ENCODE data around the gene TRAPPC2L. TPM values are rescaled to one million over a fixed set of nuclear protein-coding genes. Genes with fewer than 3 reads are reported as not detected.
A peak's percentile ranks its signal among the peaks of the same experiment; 100 is the strongest.

The TRAPPC2L gene
- total RNA-seq, 1 donor from 2014 or later: 59.1 TPM

GRCh38 chr16:88835383-88835782 is 21.5 kb upstream of the TRAPPC2L start:
- peak; percentile 12 for DNase-seq (ENCODE audit: low read depth)
- no peak overlapping the region for H3K4me2 ChIP-seq (ENCODE audit: low read length)
- TF ChIP-seq EZH2 (IDR thresholded peaks at IDR 0.05; ENCODE audit: insufficient read depth, low read length): no peak
- TF ChIP-seq CTCF (IDR thresholded peaks at IDR 0.05; ENCODE audit: insufficient read depth, low read depth, low read length): no peak
- no peaks in the 10 kb centered on the region for H3K4me1 ChIP-seq (ENCODE audit: insufficient read depth, low read length)
- FAIRE-seq: no peak
- no peak overlapping the region for H2AFZ ChIP-seq (ENCODE audit: low read depth, low read length)
- no peaks in the 10 kb centered on the region for H3K27me3 Mint-ChIP-seq (ENCODE audit: low read depth, unreplicated experiment)
- H3K27ac Mint-ChIP-seq (ENCODE audit: unreplicated experiment): no peak overlapping the region
- no peak overlapping the region for H3K9ac ChIP-seq (ENCODE audit: low read length)
- H3K36me3 ChIP-seq (ENCODE audit: insufficient read depth, low read length): no peaks in the 10 kb centered on the region
- H3K27ac ChIP-seq (ENCODE audit: low read depth, low read length): no peak overlapping the region
- H3K4me1 Mint-ChIP-seq (ENCODE audit: low read depth, unreplicated experiment): no peaks in the 10 kb centered on the region
- H3K9me3 Mint-ChIP-seq (ENCODE audit: unreplicated experiment): no peaks in the 10 kb centered on the region
- H3K27me3 ChIP-seq (ENCODE audit: insufficient read depth, low read length): no peaks in the 10 kb centered on the region
- H4K20me1 ChIP-seq (ENCODE audit: insufficient read depth, low read length): no peaks in the 10 kb centered on the region
- no peak overlapping the region for H3K4me3 ChIP-seq (ENCODE audit: insufficient read depth, low read depth, low read length)
- no peaks in the 10 kb centered on the region for H3K79me2 ChIP-seq (ENCODE audit: insufficient read depth, low read length)
- H3K36me3 Mint-ChIP-seq (ENCODE audit: low read depth, unreplicated experiment): peaks cover 13% of the 10 kb centered on the region
- no peaks in the 10 kb centered on the region for H3K9me3 ChIP-seq (ENCODE audit: insufficient read depth, low read depth, low read length)
- H3K4me3 Mint-ChIP-seq (ENCODE audit: unreplicated experiment): no peak overlapping the region

DNA sequence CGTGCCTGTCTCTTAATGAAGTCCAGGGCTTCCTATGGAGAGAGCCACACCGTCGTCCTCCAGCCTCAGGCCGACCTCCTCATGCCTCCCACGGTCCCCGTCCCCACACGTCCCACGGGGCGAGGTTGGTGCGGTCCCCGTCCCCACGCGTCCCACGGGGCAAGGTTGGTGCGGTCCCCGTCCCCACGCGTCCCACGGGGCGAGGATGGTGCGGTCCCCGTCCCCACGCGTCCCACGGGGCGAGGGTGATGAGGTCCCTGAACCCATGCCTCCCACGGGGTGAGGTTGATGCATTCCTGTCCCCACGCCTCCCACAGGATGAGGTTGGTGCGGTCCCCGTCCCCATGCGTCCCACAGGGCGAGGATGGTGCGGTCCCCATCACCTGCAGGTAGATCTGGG is 21.1 kb upstream of the TRAPPC2L start:
- Histone ChIP-seq H2AFZ (ENCODE audit: low read depth, low read length) (no peak overlapping the region), H3K27me3 (ENCODE audit: insufficient read depth, low read length) (no peaks in the 10 kb centered on the region), H3K4me2 (ENCODE audit: low read length) (no peak overlapping the region), H3K9ac (ENCODE audit: low read length) (no peak overlapping the region), H3K27ac (ENCODE audit: low read depth, low read length) (no peak overlapping the region), H3K79me2 (ENCODE audit: insufficient read depth, low read length) (no peaks in the 10 kb centered on the region), H3K4me3 (ENCODE audit: insufficient read depth, low read depth, low read length) (no peak overlapping the region), H3K4me1 (ENCODE audit: insufficient read depth, low read length) (no peaks in the 10 kb centered on the region), H3K9me3 (ENCODE audit: insufficient read depth, low read depth, low read length) (no peaks in the 10 kb centered on the region), H4K20me1 (ENCODE audit: insufficient read depth, low read length) (no peaks in the 10 kb centered on the region), H3K36me3 (ENCODE audit: insufficient read depth, low read length) (no peaks in the 10 kb centered on the region)
- Mint-ChIP-seq H3K27ac (ENCODE audit: unreplicated experiment) (no peak overlapping the region), H3K27me3 (ENCODE audit: low read depth, unreplicated experiment) (no peaks in the 10 kb centered on the region), H3K36me3 (ENCODE audit: low read depth, unreplicated experiment) (peaks cover 14% of the 10 kb centered on the region), H3K4me3 (ENCODE audit: unreplicated experiment) (no peak overlapping the region), H3K4me1 (ENCODE audit: low read depth, unreplicated experiment) (no peaks in the 10 kb centered on the region), H3K9me3 (ENCODE audit: unreplicated experiment) (no peaks in the 10 kb centered on the region)
- TF ChIP-seq EZH2 (IDR thresholded peaks at IDR 0.05; ENCODE audit: insufficient read depth, low read length) (no peak), CTCF (IDR thresholded peaks at IDR 0.05; ENCODE audit: insufficient read depth, low read depth, low read length) (no peak)
- DNase-seq (ENCODE audit: low read depth) (no peak), FAIRE-seq (no peak)

GRCh38 chr16:88836791-88837190 is 20.1 kb upstream of the TRAPPC2L start:
- no peak overlapping the region for H3K4me2 ChIP-seq (ENCODE audit: low read length)
- H3K27ac ChIP-seq (ENCODE audit: low read depth, low read length): no peak overlapping the region
- H3K36me3 Mint-ChIP-seq (ENCODE audit: low read depth, unreplicated experiment): peaks cover 14% of the 10 kb centered on the region
- no peak for FAIRE-seq
- no peak overlapping the region for H2AFZ ChIP-seq (ENCODE audit: low read depth, low read length)
- H3K79me2 ChIP-seq (ENCODE audit: insufficient read depth, low read length): no peaks in the 10 kb centered on the region
- no peaks in the 10 kb centered on the region for H3K9me3 ChIP-seq (ENCODE audit: insufficient read depth, low read depth, low read length)
- no peak overlapping the region for H3K4me3 Mint-ChIP-seq (ENCODE audit: unreplicated experiment)
- H3K27ac Mint-ChIP-seq (ENCODE audit: unreplicated experiment): no peak overlapping the region
- H3K9me3 Mint-ChIP-seq (ENCODE audit: unreplicated experiment): no peaks in the 10 kb centered on the region
- H3K4me1 Mint-ChIP-seq (ENCODE audit: low read depth, unreplicated experiment): no peaks in the 10 kb centered on the region
- TF ChIP-seq EZH2 (IDR thresholded peaks at IDR 0.05; ENCODE audit: insufficient read depth, low read length) (no peak), CTCF (IDR thresholded peaks at IDR 0.05; ENCODE audit: insufficient read depth, low read depth, low read length) (no peak)
- H3K27me3 ChIP-seq (ENCODE audit: insufficient read depth, low read length): no peaks in the 10 kb centered on the region
- no peaks in the 10 kb centered on the region for H4K20me1 ChIP-seq (ENCODE audit: insufficient read depth, low read length)
- DNase-seq (ENCODE audit: low read depth): no peak
- H3K9ac ChIP-seq (ENCODE audit: low read length): no peak overlapping the region
- no peaks in the 10 kb centered on the region for H3K27me3 Mint-ChIP-seq (ENCODE audit: low read depth, unreplicated experiment)
- H3K36me3 ChIP-seq (ENCODE audit: insufficient read depth, low read length): no peaks in the 10 kb centered on the region
- H3K4me1 ChIP-seq (ENCODE audit: insufficient read depth, low read length): no peaks in the 10 kb centered on the region
- H3K4me3 ChIP-seq (ENCODE audit: insufficient read depth, low read depth, low read length): no peak overlapping the region
